Skin epidermis (tissue), 12 donors: ENCODE measurements around the gene CCDC57.

Experiments used
- H3K27ac ChIP-seq, 21 experiments: fragments of 200-600 bp; sonication (generic) in 11 of 21; one replicate each; pipeline ENCODE4 v1.5.0; 2020; ENCODE audit warnings: mild to moderate bottlenecking in 3 of 21, inconsistent platforms in 2 of 21, moderate library complexity in 2 of 21
- H3K4me3 ChIP-seq, 7 experiments: fragments of 200-600 bp; sonication (generic) in 2 of 7; one replicate each; pipeline ENCODE4 v1.5.0; 2020; ENCODE audit warnings: inconsistent platforms in 2 of 7, mild to moderate bottlenecking in 2 of 7, moderate library complexity in 1 of 7

The CCDC57 gene

GRCh38 chr17:82083533-82084359, 128.9 kb downstream of the CCDC57 start:
- no peak overlapping the region for H3K4me3 ChIP-seq
- no peak overlapping the region for H3K27ac ChIP-seq

GRCh38 chr17:82083009-82083408, 129.6 kb downstream of the CCDC57 start:
- H3K4me3 ChIP-seq: no peak overlapping the region

GRCh38 chr17:82082456-82082855, 130.2 kb downstream of the CCDC57 start:
- Histone ChIP-seq H3K4me3 (no peak overlapping the region), H3K27ac (no peak overlapping the region)

More at GRCh38 chr17:82083009-82083408, 129.6 kb downstream of the CCDC57 start:
- no peak overlapping the region for H3K27ac ChIP-seq

GRCh38 chr17:82081966-82082365, 130.7 kb downstream of the CCDC57 start:
- no peak overlapping the region for H3K4me3 ChIP-seq
- H3K27ac ChIP-seq: no peak overlapping the region

GRCh38 chr17:82081546-82081945, 131.1 kb downstream of the CCDC57 start:
- Histone ChIP-seq H3K27ac (no peak overlapping the region), H3K4me3 (no peak overlapping the region)

- Histone ChIP-seq H3K4me3 (no peak overlapping the region), H3K27ac (no peak overlapping the region)
Observed at GRCh38 chr17:82080789-82081464, 131.7 kb downstream of the CCDC57 start.

GRCh38 chr17:82080048-82080788, 132.4 kb downstream of the CCDC57 start:
- Histone ChIP-seq H3K27ac (no peak overlapping the region), H3K4me3 (no peak overlapping the region)

- H3K27ac ChIP-seq: no peak overlapping the region
- no peak overlapping the region for H3K4me3 ChIP-seq
Observed at GRCh38 chr17:82079001-82079677, 133.5 kb downstream of the CCDC57 start.

GRCh38 chr17:82078433-82078832, 134.2 kb downstream of the CCDC57 start:
- H3K4me3 ChIP-seq: no peak overlapping the region
- H3K27ac ChIP-seq: peak overlapping the region in 1 of 21 experiments; percentile 30

GRCh38 chr17:82077617-82078358, 134.9 kb downstream of the CCDC57 start:
- Histone ChIP-seq H3K4me3 (no peak overlapping the region), H3K27ac (peak overlapping the region in 1 of 21 experiments; percentile 30)

GRCh38 chr17:82076785-82077591, 135.7 kb downstream of the CCDC57 start:
- Histone ChIP-seq H3K4me3 (no peak overlapping the region), H3K27ac (no peak overlapping the region)

- no peak overlapping the region for H3K27ac ChIP-seq
- H3K4me3 ChIP-seq: no peak overlapping the region
Observed at GRCh38 chr17:82076018-82076784, 136.4 kb downstream of the CCDC57 start.

- no peak overlapping the region for H3K27ac ChIP-seq
Observed at GRCh38 chr17:82073446-82073845, 139.2 kb downstream of the CCDC57 start.

GRCh38 chr17:82072827-82073226, 139.8 kb downstream of the CCDC57 start:
- H3K27ac ChIP-seq: no peak overlapping the region

More at GRCh38 chr17:82073446-82073845, 139.2 kb downstream of the CCDC57 start:
- no peak overlapping the region for H3K4me3 ChIP-seq

GRCh38 chr17:82070611-82071010, 142.0 kb downstream of the CCDC57 start:
- Histone ChIP-seq H3K4me3 (no peak overlapping the region), H3K27ac (no peak overlapping the region)

More at GRCh38 chr17:82072827-82073226, 139.8 kb downstream of the CCDC57 start:
- H3K4me3 ChIP-seq: no peak overlapping the region

GRCh38 chr17:82065638-82066303, 146.9 kb downstream of the CCDC57 start, which contains the start of gene DUS1L:
Gene DUS1L (minus strand): TSS chr17:82065804. CDS start chr17:82065059, 745 bp downstream.
- Histone ChIP-seq H3K4me3 (peak within 1 kb of the TSS; percentile 58 to 95 (median 67)), H3K27ac (peak within 1 kb of the TSS; percentile 54 to 96 (median 90))

- Histone ChIP-seq H3K27ac (peak overlapping the region; percentile 18 to 96 (median 89)), H3K4me3 (peak overlapping the region; percentile 58 to 95 (median 67))
Observed at GRCh38 chr17:82065193-82065637, 147.4 kb downstream of the CCDC57 start.
